HUES6 (cell line): ENCODE results near the gene GATAD2A.
"Not testable (repeated sequence)": the region's sequence is repeated elsewhere in the genome, so short reads cannot be mapped to it uniquely, and the experiment has no call there.

ENCODE experiments used
- H3K27ac ChIP-seq: 2 replicates; pipeline ENCODE4 v1.7.0; 2013; ENCODE audit warnings: low read depth, mild to moderate bottlenecking, low read length, inconsistent platforms
- H3K27me3 ChIP-seq: 2 replicates; pipeline ENCODE4 v1.6.1; 2013; ENCODE audit warnings: low read length; ENCODE audit not compliant: control insufficient read depth, insufficient read depth
- H3K36me3 ChIP-seq: 2 replicates; pipeline ENCODE4 v1.6.1; 2013; ENCODE audit warnings: low read length; ENCODE audit not compliant: control insufficient read depth, insufficient read depth
- H3K4me1 ChIP-seq: 2 replicates; pipeline ENCODE4 v1.6.1; 2013; ENCODE audit warnings: low read length; ENCODE audit not compliant: control insufficient read depth, insufficient read depth
- H3K4me3 ChIP-seq: 2 replicates; pipeline ENCODE4 v1.5.1; 2013; ENCODE audit warnings: low read depth, low read length
- H3K9ac ChIP-seq: one replicate; pipeline ENCODE4 v1.6.1; 2013; ENCODE audit warnings: mild to moderate bottlenecking, low read length
- H3K9me3 ChIP-seq: 2 replicates; pipeline ENCODE4 v1.6.1; 2013; ENCODE audit warnings: low read depth, low read length; ENCODE audit not compliant: control insufficient read depth, insufficient read depth

GATAD2A gene

GRCh38 chr19:19452243-19453124 lies 47.0 kb downstream of the GATAD2A start:
- Histone ChIP-seq H3K9me3 (no peaks in the 10 kb centered on the region), H3K36me3 (peaks cover 7% of the 10 kb centered on the region; the same call in 1 of the 2 replicates), H3K9ac (no peak overlapping the region), H3K4me3 (no peak overlapping the region), H3K27ac (no peak overlapping the region), H3K27me3 (no peaks in the 10 kb centered on the region), H3K4me1 (peaks cover 23% of the 10 kb centered on the region)

GRCh38 chr19:19453125-19453454 lies 47.6 kb downstream of the GATAD2A start:
- Histone ChIP-seq H3K4me3 (no peak overlapping the region), H3K4me1 (peaks cover 21% of the 10 kb centered on the region; the same call in 1 of the 2 replicates), H3K27me3 (no peaks in the 10 kb centered on the region), H3K36me3 (peaks cover 10% of the 10 kb centered on the region), H3K9ac (no peak overlapping the region), H3K9me3 (no peaks in the 10 kb centered on the region), H3K27ac (no peak overlapping the region)

GRCh38 chr19:19455166-19455919 lies 49.9 kb downstream of the GATAD2A start:
- H3K9me3 ChIP-seq, H3K27me3 ChIP-seq, H3K27ac ChIP-seq, H3K4me3 ChIP-seq, H3K9ac ChIP-seq: not testable (repeated sequence)
- peaks cover 38% of the 10 kb centered on the region for H3K4me1 ChIP-seq
- peaks cover 16% of the 10 kb centered on the region for H3K36me3 ChIP-seq

- Histone ChIP-seq H3K27ac (no peak overlapping the region), H3K9ac (no peak overlapping the region), H3K27me3 (no peaks in the 10 kb centered on the region), H3K4me3 (no peak overlapping the region), H3K4me1 (peaks cover 48% of the 10 kb centered on the region), H3K36me3 (peaks cover 16% of the 10 kb centered on the region), H3K9me3 (no peaks in the 10 kb centered on the region)
Measured at GRCh38 chr19:19457671-19458070, 52.2 kb downstream of the GATAD2A start.

- Histone ChIP-seq H3K9ac (no peak overlapping the region), H3K36me3 (peaks cover 16% of the 10 kb centered on the region), H3K9me3 (no peaks in the 10 kb centered on the region), H3K27me3 (no peaks in the 10 kb centered on the region), H3K4me1 (peaks cover 54% of the 10 kb centered on the region), H3K27ac (no peak overlapping the region), H3K4me3 (no peak overlapping the region)
Measured at GRCh38 chr19:19458110-19458816, 52.8 kb downstream of the GATAD2A start.

GRCh38 chr19:19459073-19459472 lies 53.6 kb downstream of the GATAD2A start:
- peaks cover 62% of the 10 kb centered on the region for H3K4me1 ChIP-seq
- no peak overlapping the region for H3K27ac ChIP-seq
- no peak overlapping the region for H3K4me3 ChIP-seq
- no peak overlapping the region for H3K9ac ChIP-seq
- no peaks in the 10 kb centered on the region for H3K27me3 ChIP-seq
- H3K36me3 ChIP-seq = peaks cover 16% of the 10 kb centered on the region
- H3K9me3 ChIP-seq = no peaks in the 10 kb centered on the region

GRCh38 chr19:19459707-19460251 lies 54.3 kb downstream of the GATAD2A start:
- Histone ChIP-seq H3K9ac (no peak overlapping the region), H3K27ac (no peak overlapping the region), H3K4me3 (no peak overlapping the region), H3K9me3 (no peaks in the 10 kb centered on the region), H3K4me1 (peaks cover 69% of the 10 kb centered on the region), H3K27me3 (no peaks in the 10 kb centered on the region), H3K36me3 (peaks cover 19% of the 10 kb centered on the region)

GRCh38 chr19:19460258-19460731 lies 54.8 kb downstream of the GATAD2A start:
- Histone ChIP-seq H3K27me3 (no peaks in the 10 kb centered on the region), H3K4me3 (no peak overlapping the region), H3K9ac (peak overlapping the region; percentile 54), H3K27ac (no peak overlapping the region), H3K4me1 (peaks cover 71% of the 10 kb centered on the region), H3K36me3 (peaks cover 24% of the 10 kb centered on the region), H3K9me3 (no peaks in the 10 kb centered on the region)

GRCh38 chr19:19460761-19461265 lies 55.3 kb downstream of the GATAD2A start:
- peaks cover 29% of the 10 kb centered on the region for H3K36me3 ChIP-seq
- no peaks in the 10 kb centered on the region for H3K27me3 ChIP-seq
- peaks cover 71% of the 10 kb centered on the region for H3K4me1 ChIP-seq
- H3K4me3 ChIP-seq = peak overlapping the region; percentile 27; the same call in 1 of the 2 replicates
- H3K27ac ChIP-seq = 0 out of 2 replicates have a peak overlapping the region, but pooled peaks have one; percentile 1
- peak overlapping the region; percentile 54 for H3K9ac ChIP-seq
- no peaks in the 10 kb centered on the region; the same call in 1 of the 2 replicates for H3K9me3 ChIP-seq

GRCh38 chr19:19461306-19461670 lies 55.8 kb downstream of the GATAD2A start:
- Histone ChIP-seq H3K27me3 (no peaks in the 10 kb centered on the region), H3K9me3 (peaks cover 3% of the 10 kb centered on the region; the same call in 1 of the 2 replicates), H3K27ac (no peak overlapping the region), H3K4me1 (peaks cover 71% of the 10 kb centered on the region), H3K9ac (peak overlapping the region; percentile 57), H3K4me3 (peak overlapping the region; percentile 43; the same call in 1 of the 2 replicates), H3K36me3 (peaks cover 34% of the 10 kb centered on the region)
